GM19467 (cell line): ENCODE data around the gene MS4A15.
"Not testable (repeated sequence)": the region's sequence is repeated elsewhere in the genome, so short reads cannot be mapped to it uniquely, and the experiment has no call there.

Experiments used
- ATAC-seq: cut with Tn5 transposase; IDR thresholded peaks from one replicate; pipeline ENCODE4 v1.9.1; 2021; ENCODE audit warnings: mild to moderate bottlenecking, moderate library complexity; ENCODE audit not compliant: unreplicated experiment

The MS4A15 gene

DNA sequence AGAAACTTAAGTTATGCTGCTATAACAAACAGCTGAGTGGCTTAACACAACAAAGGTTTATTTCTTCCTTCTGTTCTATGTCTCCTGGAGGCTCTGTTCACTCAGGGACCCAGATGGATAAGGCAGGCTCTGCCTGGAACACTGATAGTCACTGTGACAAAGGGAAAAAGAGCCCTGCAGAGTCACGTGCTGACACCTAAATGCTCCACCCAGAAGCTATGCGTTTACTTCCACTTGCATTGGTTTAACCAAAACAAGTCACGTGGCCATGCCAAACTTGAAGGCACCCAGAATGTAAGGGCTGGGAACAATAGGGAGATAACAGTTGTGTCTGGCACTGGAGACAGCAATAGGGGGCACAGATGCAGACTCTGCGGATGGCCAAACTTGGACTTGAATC, 3.4 kb upstream of the MS4A15 start:
- no peak for ATAC-seq

DNA sequence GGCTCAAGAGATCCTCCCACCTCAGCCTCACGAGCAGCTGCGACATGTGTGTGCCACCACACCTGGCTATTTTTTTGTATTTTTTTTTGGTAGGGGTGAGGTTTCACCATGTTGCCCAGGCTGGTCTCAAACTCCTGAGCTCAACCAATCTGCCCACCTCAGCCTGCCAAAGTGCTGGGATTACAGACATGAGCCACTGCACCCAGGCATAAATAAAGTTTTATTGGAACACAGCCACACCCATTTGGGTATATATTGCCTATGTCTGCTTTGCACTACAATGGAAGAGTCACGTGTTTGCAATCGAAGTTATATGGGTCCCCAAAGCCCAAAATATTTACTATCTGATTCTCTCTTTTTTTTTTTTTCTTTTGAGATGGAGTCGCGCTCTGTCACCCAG, 1.8 kb upstream of the MS4A15 start:
- no peak for ATAC-seq

DNA sequence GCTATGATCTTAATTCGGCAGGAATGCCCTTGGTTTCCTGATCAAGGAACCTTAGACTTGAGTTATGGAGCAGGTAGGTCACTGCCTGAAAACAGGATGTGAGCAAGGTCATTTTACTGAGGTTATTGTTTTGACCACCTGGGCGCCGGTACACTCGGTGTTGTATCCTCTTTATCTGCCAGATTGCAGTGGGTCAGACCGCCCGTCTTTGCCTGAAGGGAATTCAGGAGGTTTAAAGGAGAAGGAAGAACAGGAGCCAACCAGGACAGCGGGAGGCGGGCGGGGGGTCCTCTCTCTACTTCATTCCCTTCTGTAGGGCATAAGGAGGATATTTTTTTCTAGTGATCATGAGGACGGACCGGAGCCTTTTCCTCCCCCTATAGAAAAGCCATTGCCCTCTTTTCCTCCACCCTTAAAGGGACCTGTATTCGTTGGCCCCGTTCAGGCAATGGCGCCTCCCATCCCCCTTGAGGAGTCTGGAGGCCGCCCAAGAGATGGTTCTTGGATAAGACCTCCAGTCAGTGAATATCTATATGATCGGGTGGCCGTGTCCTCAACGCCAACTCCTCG, 649 bp downstream of the MS4A15 start:
- no peak for ATAC-seq

DNA sequence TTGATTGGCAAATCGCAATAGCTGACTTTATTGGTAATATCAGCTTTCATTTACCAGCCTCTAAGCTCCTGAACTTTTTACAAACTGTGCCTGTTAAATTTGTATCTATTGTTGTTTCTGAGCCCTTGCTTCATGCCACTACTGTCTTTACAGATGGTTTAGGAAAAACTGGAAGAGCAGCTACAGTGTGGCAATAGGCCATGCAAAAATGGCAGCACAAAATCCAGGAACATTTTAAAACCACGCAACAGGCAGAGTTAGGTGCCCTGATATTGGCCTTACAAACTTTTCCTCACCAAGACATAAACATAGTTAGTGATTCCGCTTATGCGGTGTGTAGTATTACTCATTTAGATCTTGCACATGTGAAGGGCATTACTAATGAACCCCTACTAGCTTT, 2.0 kb downstream of the MS4A15 start:
- not testable (repeated sequence) for ATAC-seq

DNA sequence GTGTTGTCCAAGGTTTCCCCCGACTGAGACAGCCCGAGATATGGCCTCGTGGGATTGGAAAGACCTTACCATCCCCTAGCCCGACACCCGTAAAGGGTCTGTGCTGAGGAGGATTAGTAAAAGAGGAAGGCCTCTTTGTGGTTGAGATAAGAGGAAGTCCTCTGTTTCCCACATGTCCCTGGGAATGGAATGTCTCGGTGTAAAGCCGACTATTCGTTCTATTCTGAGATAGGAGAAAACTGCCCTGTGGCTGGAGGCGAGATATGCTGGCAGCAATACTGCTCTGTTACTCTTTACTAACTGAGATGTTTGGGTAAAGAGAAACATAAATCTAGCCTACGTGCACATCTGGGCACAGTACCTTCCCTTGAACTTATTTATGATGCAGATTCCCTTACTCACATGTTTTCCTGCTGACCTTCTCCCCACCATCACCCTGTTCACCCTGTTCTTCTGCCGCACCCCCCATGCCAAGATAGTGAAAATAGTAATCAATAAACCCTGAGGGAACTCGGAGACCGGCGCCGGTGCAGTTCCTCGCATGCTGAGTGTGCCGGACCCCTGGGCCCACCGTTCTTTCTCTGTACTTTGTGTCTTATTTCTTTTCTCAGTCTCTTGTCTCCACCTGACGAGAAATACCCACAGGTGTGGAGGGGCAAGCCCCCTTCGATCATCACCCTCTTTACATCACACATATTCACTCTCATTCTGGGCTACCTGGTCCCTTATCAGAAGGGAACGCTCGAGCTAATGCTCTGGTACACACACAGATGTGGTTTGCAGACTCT, 3.0 kb downstream of the MS4A15 start:
- not testable (repeated sequence) for ATAC-seq

DNA sequence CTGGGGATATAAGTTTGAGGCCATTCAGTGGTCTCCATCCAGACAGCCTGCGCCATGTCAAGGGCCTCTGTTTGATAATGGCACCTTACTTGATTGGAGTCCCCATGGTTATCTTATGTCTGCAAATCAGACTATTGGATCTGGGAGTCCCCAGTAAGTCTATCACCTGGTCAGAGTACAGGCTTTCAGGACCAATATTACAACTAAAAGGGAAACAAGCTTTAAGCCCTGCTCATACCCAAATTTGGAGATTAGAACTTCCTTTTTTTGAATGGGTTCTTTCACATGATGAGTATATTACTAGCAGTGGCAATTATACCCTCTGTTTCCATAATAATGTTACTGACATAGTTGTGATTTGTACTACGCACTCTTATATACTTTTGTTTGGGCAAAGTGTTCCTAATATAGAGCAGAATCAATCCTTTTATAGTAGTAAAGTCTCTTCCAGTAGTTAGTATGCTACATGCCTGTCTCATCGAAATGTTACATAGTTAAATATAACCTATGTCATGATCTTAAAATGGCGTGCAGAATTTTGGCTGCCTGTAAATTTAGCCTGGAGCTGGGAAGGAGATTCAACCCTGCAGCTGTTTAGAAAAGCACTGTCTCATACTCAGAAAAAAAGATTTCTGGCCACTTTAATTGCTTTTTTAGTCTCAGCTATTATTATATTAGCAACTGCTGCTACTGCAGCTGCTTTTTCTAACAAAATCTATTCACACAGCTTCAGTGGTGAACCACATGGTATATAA, 4.9 kb downstream of the MS4A15 start:
- ATAC-seq = no peak

DNA sequence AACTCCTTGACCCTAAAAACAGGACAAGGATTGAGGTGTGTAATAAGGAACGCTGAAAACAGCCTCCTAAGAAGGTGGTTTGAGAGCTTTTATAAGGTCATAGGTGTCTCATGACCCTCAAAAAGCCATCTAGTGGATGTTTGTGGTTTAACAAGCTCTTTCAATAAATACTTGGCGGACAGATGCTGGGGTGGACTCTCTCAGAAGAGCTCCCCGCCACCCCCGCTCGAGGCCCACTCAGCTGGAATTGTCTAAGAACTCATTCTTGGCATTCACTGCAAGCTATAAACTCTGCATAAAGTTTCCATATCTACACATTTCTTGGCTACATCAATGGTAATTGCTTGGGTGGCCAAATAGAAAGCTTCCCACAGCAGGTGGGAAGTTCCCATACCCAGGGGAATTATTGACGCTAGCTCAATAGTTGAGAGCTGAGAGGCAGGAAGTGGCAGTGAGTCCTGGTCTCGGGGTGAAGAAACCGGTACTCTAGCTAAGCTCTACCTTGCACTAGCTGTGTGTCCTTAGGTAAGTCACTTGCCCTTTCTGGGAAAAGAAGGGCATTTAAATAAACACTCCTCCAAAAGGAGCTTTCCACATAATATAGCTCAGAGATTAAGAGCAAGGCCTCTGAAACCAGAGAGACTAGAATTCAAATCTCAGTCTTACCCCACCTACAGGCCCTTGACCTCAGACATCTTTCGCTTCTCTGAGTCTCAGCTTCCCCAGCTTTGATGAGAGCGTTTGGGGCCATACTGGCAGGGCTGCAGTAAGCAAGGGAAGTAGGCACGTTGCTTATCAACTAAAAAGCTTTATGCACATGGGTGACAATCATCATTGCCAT, 6.4 kb downstream of the MS4A15 start:
- ATAC-seq = peak; percentile 73

DNA sequence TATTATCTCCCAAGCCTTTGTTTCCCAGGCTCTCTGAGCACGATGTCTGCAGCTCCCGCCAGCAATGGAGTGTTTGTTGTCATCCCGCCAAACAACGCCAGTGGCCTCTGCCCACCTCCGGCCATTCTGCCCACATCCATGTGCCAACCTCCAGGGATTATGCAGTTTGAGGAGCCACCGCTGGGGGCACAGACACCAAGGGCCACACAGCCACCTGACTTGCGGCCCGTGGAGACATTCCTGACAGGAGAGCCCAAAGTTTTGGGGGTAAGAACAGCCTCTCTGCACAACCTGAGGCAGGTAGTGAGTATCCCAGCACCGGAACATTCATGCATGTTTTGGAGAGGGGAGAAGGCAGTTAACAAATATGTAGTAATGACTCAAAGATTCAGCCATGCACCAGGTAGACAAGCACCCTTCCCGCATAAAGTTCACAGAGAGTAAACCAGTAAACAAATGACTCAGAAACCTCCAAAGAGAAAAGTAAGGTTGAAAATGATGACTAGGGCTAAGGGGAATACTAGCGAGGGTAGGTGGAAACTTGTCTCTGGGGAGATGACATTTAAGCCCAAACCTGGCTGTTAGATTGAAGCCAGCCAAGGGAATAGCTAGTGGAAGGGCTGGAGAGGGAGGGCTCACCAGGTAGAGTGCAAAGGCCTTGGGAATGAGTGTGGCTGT, 7.2 kb downstream of the MS4A15 start:
- ATAC-seq = no peak

DNA sequence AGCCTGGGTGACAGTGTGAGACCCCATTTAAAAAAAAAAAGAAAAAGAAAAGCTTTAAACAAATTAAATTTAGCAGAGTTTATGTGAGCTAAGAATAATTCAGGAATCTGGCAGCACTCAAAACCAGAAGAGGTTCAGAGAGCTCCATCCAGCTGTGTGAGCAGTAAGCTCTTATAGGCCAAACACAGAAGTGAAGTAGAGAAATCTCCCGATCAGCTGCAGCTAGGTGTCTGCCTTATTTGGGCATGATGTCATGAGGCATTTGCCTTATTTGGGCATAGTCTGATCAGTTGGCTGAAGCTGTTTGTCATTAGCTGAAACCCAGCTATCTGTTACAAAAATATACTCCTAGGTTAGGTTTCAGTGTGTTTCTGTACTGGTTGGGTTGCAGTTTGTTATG, 8.2 kb downstream of the MS4A15 start:
- ATAC-seq = no peak

DNA sequence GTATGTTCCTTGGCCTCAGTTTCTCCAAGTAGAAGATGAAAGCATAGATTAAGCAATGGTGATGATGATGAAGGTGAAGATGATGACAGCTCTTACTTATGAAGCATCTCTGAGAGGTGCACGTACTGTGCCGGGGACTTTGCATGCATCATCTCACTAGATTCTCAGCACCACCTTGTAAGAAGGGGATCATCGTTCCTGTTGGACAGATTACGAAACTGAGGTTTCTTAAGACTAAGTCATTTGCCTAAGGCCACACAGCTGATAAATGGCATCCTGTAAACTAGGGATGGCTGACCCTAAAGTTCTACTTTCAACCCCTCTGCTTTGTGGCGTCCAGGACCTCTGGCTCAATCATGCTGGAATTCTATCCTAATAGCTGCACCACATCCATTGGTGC, 8.7 kb downstream of the MS4A15 start:
- ATAC-seq = no peak

DNA sequence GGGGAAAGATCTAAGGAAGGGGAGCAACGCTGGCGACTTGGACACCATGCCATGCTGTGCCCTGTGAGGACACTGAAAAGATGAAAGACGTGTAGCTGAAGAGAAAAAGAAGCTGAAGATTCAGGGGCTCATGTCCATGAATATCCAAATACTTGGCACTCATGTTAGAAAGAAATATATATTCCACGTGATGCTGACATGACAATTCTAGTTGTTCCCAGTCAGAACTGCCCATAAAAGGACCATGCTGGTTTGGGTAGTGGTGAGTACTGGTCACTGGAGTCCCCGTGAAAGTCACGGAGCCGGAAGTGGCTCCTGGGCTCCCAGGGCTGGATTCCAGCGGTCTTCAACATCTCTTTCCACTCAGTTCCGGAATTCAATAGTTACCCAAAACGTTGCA, 9.9 kb downstream of the MS4A15 start:
- no peak for ATAC-seq

DNA sequence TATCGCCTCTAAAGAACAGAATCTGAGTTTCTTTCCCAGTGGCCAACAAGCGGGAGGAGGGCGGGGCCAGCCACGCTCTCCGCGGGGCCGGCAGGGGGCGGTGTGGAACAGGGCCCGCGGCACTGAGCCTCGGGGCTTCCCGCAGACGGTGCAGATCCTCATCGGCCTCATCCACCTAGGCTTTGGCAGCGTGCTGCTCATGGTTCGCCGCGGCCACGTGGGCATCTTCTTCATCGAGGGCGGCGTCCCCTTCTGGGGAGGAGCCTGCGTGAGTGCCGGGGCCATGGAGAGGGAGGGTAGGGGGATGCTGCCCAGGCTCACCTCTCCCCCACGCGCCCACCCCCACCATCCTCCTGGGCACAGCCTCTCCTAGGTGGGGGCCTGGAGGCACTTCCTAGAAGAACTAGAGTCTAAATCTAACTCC, 10.7 kb downstream of the MS4A15 start:
- no peak for ATAC-seq

DNA sequence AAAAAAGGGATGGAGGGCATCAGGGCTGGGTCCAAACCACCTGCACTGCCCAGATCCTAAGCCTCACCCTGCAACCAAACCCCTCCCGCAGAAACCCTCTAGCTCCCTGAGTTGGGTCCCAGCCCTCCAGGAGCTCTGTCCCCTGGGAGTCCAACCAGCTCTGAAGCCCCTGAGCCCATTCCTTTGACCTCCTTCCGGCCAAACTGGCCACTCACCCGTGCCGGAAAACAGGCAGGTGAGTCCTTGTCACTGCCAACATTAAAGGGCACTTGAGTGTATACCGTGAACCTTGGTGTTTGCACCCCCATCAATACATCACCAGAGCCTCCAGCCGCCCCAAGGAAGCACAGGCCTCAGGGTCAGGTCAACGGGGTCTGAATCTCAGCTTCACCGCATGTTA, 11.5 kb downstream of the MS4A15 start:
- no peak for ATAC-seq

DNA sequence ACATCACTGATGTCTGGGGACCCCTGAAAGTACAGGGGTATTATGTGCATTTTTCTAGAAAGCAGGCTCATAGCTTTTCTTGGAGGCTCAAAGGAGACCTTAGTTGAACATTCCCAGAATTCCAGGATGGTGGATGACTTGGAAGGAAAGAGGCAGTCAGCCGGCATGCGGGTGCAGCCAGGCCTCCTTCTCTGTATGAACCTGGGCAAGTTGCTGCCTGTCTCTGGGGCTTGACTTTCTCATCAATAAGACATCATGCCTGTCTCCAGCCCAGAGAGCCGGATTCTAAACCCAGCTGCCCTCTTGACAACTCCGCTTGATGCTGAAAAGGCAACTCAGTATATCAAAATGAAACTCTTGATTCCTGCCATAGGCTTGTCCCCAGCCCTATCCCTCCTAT, 12.6 kb downstream of the MS4A15 start:
- ATAC-seq = no peak

DNA sequence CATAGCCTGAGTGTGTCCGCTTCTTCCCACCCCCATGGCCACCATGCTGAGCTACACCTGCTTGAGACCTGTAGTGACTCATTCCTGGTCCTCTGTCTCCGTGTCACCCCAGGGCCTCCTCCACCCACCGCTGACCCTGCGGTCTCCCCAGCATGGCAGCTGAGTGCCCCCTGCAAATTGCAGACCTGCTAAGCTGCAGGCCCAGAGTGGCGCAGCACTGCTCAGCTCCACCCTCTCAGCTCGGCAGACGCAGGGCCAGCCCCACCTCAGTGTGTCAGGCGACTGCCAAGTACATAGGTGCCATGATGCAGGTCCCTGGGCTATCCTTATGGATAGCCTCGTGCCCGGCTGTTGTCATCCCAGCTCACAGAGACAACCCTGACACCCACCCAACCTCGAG, 13.1 kb downstream of the MS4A15 start:
- no peak for ATAC-seq

DNA sequence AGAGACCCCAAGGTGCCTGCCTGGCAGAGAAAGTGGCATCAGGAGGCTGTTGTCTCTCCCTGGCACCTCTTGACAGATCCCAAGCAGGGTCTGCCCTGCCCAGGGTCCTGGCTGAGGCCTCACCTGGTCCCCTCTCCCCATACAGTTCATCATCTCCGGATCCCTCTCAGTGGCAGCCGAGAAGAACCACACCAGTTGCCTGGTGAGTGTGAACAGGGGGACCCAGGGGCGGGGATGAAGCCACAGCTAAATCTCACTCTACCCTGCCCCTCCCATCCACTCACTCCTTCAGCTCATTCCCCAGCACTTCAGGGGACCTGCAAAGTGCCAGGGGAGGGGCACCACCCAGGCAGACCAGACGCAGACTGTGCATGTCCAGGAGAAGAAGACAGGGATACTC, 14.5 kb downstream of the MS4A15 start:
- no peak for ATAC-seq

DNA sequence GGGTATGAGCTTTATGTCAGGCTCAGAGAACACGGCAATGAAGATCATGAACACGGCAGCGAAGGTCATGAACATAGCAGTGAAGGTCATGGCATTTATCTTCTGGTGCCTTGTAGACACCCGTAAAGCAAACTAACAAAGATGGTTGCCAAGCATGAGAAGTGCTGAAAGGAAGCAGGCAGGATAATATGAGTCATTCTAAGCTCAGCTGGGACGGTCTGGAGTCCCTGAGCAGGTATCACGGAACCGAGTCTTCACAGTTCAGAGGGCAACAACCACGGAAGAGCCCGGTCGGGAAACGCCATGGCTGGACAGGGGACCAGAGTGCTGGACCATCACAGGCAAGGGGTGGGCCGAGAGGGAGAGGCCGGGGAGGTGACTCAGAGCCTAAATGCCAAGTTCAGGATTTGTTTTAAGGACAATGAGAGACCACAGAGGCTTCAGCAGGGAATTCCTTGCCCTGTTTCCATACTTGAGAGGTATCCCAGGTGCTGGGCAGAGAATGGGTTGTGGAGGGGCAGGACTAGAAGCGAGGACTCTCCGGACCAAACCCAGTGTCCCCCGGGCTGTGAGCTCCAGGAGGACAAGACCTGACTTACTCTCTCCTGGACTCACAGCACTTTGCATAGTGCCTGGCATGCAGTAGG, 15.3 kb downstream of the MS4A15 start:
- no peak for ATAC-seq

DNA sequence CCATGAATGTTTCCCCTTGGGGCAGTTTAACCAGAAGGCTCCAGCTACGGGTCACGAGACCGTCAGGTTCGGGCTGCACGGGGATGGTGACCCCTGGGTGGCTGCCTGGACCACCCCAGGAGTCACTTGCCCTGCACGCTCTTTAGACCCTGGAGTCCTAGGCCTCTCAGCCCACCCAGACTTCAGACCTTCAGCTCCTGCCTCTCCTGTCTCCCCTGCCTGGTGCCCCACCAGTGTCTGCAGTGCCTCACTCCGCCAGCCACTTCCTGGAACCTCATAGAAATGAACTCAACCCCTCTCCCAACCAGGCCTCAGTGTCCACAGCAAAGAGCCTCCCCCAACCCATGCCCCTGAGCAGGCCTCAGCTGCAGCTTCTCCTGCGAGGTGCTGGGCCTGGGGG, 16.0 kb downstream of the MS4A15 start:
- ATAC-seq = no peak

DNA sequence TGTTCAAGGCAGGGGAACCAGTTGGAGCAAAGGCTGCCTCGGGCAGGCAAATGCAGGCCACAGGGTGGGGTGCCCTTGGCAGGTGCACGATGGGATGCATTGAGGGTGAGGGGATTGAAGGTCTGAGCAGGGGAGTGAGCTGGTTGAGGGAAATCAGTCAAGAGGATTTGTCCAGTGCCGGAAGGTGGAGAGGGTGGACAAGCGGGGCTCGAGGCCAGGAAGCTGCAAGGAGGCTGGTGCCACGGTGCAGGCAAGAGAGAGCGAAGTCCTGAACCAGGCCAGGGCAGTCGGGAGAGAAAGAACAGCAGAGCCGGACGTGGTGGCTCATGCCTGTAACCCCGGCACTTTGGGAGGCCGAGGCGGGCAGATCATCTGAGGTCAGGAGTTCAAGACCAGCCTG, 18.1 kb downstream of the MS4A15 start:
- ATAC-seq = no peak

DNA sequence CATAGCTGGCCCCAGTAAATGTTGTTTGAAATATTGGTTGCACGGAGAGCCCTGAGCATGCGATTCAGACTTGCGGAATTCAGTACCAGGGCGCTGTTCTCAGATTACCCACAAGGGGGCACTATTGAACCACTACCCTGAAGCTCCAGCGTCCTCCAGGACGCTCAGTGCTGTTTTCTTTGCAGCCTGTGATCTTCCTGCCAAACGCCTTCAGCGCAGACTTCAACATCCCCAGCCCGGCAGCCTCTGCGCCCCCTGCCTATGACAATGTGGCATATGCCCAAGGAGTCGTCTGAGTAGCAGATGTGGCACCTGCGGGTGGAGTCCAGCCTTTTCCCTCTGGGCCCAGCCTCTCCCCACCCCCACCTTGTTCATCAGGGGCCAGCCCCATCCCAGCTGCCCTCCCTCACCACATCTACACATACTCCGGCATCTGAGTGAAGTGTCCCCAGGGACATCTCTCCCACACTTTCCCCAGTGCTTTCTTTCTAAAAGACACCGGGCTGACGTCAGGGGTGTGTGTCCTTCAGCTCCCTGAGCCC, 18.8 kb downstream of the MS4A15 start:
- ATAC-seq = peak; percentile 66
